ENCODE data around the gene GALNT3. TPM values are rescaled to one million over a fixed set of nuclear protein-coding genes. Genes with fewer than 3 reads are reported as not detected.

The GALNT3 gene
- total RNA-seq, 1 experiment from 2014 or later: 79.8 TPM

DNA sequence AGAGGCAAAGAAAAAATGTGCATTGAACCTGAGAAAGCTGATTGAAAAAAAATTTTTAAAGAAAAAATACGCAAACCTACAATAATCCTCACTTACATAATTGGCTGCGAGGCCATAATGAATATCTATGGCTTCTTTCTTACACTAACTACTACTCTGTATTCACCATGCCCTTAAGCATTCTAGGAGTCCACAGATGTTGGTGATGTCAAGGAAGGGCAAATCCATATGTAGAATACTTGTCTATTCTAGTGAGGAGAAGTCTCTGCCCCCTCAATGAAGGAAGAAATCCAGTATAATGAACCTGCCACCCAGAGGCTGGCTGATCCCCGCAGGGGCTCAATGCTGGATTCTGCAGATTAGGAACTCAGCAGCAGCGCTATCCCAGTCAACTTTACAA is 14.3 kb downstream of the GALNT3 start:
- Mint-ChIP-seq H3K36me3 (ENCODE audit: insufficient read depth, unreplicated experiment) (peaks cover 9% of the 10 kb centered on the region), H3K4me3 (ENCODE audit: low read depth, unreplicated experiment) (no peak overlapping the region), H3K9me3 (ENCODE audit: low read depth, unreplicated experiment) (no peaks in the 10 kb centered on the region), H3K27me3 (ENCODE audit: unreplicated experiment) (no peaks in the 10 kb centered on the region), H3K27ac (ENCODE audit: unreplicated experiment) (no peak overlapping the region), H3K4me1 (ENCODE audit: low read depth, unreplicated experiment) (peaks cover 23% of the 10 kb centered on the region)
- intact Hi-C loops (cut with micrococcal nuclease; ENCODE audit: unreplicated experiment): loop anchor here (2.0 to 10.0 kb wide), 2 partner anchors 205 to 379 kb away; no protein-coding TSS in a partner anchor
- CTCF ChIA-PET: interaction anchor here (1.0 to 1.6 kb wide), 3 partner anchors 14 to 95 kb away, joined by 4 to 13 read pairs (median 7); partner anchors contain the start of gene GALNT3
- TF ChIP-seq, protein P1, sequence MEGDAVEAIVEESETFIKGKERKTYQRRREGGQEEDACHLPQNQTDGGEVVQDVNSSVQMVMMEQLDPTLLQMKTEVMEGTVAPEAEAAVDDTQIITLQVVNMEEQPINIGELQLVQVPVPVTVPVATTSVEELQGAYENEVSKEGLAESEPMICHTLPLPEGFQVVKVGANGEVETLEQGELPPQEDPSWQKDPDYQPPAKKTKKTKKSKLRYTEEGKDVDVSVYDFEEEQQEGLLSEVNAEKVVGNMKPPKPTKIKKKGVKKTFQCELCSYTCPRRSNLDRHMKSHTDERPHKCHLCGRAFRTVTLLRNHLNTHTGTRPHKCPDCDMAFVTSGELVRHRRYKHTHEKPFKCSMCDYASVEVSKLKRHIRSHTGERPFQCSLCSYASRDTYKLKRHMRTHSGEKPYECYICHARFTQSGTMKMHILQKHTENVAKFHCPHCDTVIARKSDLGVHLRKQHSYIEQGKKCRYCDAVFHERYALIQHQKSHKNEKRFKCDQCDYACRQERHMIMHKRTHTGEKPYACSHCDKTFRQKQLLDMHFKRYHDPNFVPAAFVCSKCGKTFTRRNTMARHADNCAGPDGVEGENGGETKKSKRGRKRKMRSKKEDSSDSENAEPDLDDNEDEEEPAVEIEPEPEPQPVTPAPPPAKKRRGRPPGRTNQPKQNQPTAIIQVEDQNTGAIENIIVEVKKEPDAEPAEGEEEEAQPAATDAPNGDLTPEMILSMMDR (IDR thresholded peaks at IDR 0.05; ENCODE audit: unreplicated experiment): no peak
- no TSS peak for BruUV-seq (replicated peaks)
- DNase-seq: no peak

DNA sequence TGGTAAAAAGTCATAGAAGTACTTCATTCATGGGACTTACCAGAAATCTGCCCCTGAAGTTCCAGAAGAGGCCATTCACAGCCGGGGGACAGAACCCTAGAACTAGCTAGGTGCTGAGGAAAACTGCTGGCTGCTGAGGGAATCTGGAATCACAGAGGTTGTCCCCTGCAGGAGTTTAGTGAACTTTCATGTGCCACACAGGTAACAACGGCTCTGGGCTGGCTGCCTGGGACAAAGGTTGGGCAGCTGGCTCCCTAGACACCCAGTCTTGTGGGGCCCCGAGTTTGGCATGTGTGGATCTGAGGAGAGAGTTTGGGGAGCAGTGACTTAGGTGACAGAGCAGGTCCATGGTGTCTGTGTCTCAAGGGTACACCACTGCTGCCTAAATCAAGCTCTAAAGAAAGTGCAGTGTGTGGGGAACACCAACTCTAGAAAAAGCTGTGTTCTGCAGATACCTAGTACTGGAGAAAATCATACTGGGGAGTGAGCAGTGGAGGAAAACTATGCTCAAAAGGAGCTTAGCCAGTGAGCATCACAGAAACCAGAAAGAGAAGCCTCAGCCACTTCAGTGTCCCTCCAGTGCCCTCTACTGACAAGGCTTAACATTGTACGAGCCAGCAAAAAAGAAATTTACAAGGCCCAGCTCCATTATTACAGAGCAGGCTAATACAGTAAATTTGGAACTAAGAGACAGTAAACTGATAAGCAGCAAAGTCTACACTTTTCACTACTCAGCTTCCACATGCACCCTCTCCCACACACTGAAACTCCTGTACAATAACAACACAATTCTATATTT is 15.2 kb downstream of the GALNT3 start:
- H3K27ac Mint-ChIP-seq (ENCODE audit: unreplicated experiment): no peak overlapping the region
- H3K4me3 Mint-ChIP-seq (ENCODE audit: low read depth, unreplicated experiment): no peak overlapping the region
- DNase-seq: peak; percentile 43
- CTCF ChIA-PET: interaction anchor here (0.9 to 1.6 kb wide), 4 partner anchors 14 to 96 kb away, joined by 3 to 13 read pairs (median 6); partner anchors contain the start of gene GALNT3
- peaks cover 9% of the 10 kb centered on the region for H3K36me3 Mint-ChIP-seq (ENCODE audit: insufficient read depth, unreplicated experiment)
- H3K4me1 Mint-ChIP-seq (ENCODE audit: low read depth, unreplicated experiment): peaks cover 23% of the 10 kb centered on the region
- H3K27me3 Mint-ChIP-seq (ENCODE audit: unreplicated experiment): no peaks in the 10 kb centered on the region
- intact Hi-C loops (cut with micrococcal nuclease; ENCODE audit: unreplicated experiment): loop anchor here (2.0 to 10.0 kb wide), 2 partner anchors 204 to 378 kb away; no protein-coding TSS in a partner anchor
- H3K9me3 Mint-ChIP-seq (ENCODE audit: low read depth, unreplicated experiment): no peaks in the 10 kb centered on the region
- TF ChIP-seq, protein P1 (IDR thresholded peaks at IDR 0.05; ENCODE audit: unreplicated experiment): peak; percentile 38
- no TSS peak for BruUV-seq (replicated peaks)

DNA sequence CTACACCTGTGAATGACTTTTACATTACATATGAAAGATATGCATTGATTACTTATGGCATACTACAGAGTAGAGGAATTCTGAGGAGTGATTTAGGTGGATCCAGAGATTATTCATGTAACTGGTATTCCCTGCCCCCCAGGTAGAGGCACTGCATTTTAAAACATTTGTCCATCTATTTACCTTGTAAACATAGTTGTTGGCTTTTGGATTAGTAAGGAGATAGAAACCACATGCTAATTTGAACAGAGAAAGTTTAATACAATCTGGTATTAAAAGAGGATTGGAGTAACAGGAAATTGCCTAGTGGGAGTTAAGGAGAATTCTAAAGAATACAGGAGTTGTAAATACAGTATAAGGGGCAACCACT is 15.9 kb downstream of the GALNT3 start:
- Mint-ChIP-seq H3K36me3 (ENCODE audit: insufficient read depth, unreplicated experiment) (peaks cover 13% of the 10 kb centered on the region), H3K4me3 (ENCODE audit: low read depth, unreplicated experiment) (no peak overlapping the region), H3K27me3 (ENCODE audit: unreplicated experiment) (no peaks in the 10 kb centered on the region), H3K27ac (ENCODE audit: unreplicated experiment) (no peak overlapping the region), H3K9me3 (ENCODE audit: low read depth, unreplicated experiment) (no peaks in the 10 kb centered on the region), H3K4me1 (ENCODE audit: low read depth, unreplicated experiment) (peaks cover 27% of the 10 kb centered on the region)
- intact Hi-C loops (cut with micrococcal nuclease; ENCODE audit: unreplicated experiment): loop anchor here (2.0 to 10.0 kb wide), 2 partner anchors 203 to 377 kb away; no protein-coding TSS in a partner anchor
- DNase-seq: no peak
- CTCF ChIA-PET: interaction anchor here (0.8 to 1.2 kb wide), 2 partner anchors 96 to 133 kb away, joined by 3 read pairs; no protein-coding TSS in a partner anchor
- no TSS peak for BruUV-seq (replicated peaks)
- TF ChIP-seq, protein P1 (IDR thresholded peaks at IDR 0.05; ENCODE audit: unreplicated experiment): no peak

DNA sequence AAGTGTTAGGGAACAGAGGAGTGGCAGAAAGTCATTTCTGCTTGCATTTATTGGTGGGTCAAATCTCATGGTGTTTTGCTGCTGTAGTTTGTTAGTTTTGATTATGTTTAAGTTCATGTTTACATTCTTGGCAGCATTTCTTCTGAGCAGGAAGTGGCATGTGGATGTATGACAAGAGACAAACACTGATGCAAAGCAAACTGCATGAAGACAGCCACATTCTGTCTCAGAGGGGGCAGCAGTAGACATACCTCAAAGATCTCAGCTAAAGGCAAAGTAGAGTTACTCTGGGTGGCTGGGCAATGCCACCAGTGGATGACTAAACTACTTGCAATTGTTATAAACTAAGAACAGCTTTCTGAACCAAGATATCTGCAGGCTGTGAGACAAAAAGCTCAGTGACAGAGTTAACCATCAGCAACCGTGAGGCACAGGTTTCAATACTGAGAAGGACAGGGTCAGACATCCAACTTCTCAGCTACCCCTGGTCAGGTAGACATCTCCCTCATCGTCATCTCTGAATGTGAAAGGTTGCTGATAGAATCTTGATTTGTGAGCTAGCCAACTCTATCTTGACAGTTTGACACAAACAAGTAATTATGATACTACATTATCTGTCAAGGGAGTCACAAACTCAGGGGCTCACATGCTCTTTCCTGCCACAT is 16.4 kb downstream of the GALNT3 start:
- intact Hi-C loops (cut with micrococcal nuclease; ENCODE audit: unreplicated experiment): loop anchor here (2.0 to 10.0 kb wide), 2 partner anchors 203 to 377 kb away; no protein-coding TSS in a partner anchor
- H3K4me3 Mint-ChIP-seq (ENCODE audit: low read depth, unreplicated experiment): no peak overlapping the region
- no peaks in the 10 kb centered on the region for H3K27me3 Mint-ChIP-seq (ENCODE audit: unreplicated experiment)
- no peak overlapping the region for H3K27ac Mint-ChIP-seq (ENCODE audit: unreplicated experiment)
- H3K9me3 Mint-ChIP-seq (ENCODE audit: low read depth, unreplicated experiment): no peaks in the 10 kb centered on the region
- H3K36me3 Mint-ChIP-seq (ENCODE audit: insufficient read depth, unreplicated experiment): peaks cover 13% of the 10 kb centered on the region
- TF ChIP-seq, protein P1 (IDR thresholded peaks at IDR 0.05; ENCODE audit: unreplicated experiment): no peak
- BruUV-seq (replicated peaks): no TSS peak
- no peak for DNase-seq
- CTCF ChIA-PET: interaction anchor here (0.8 to 1.2 kb wide), 2 partner anchors 97 to 133 kb away, joined by 3 read pairs; no protein-coding TSS in a partner anchor
- peaks cover 32% of the 10 kb centered on the region for H3K4me1 Mint-ChIP-seq (ENCODE audit: low read depth, unreplicated experiment)

Data from Calu3 (cell line).